Neural crest cell (in vitro differentiated cells): ENCODE results near the gene GSTM2. TPM values are rescaled to one million over a fixed set of nuclear protein-coding genes. Genes with fewer than 3 reads are reported as not detected.
A peak's percentile ranks its signal among the peaks of the same experiment; 100 is the strongest.
"Not testable (repeated sequence)": the region's sequence is repeated elsewhere in the genome, so short reads cannot be mapped to it uniquely, and the experiment has no call there.

Experiments used
- DNase-seq: peaks from one replicate; pipeline ENCODE4 v3.0.0; 2021; ENCODE audit warnings: low read depth, mixed read lengths, low spot score
- H3K27ac Mint-ChIP-seq: one replicate; pipeline ENCODE4 v1.8.0; 2021; ENCODE audit warnings: mild to moderate bottlenecking, mixed read lengths; ENCODE audit not compliant: unreplicated experiment
- H3K27me3 Mint-ChIP-seq: 2 replicates; pipeline ENCODE4 v1.8.0; 2021; ENCODE audit warnings: low read depth, mild to moderate bottlenecking, mixed read lengths
- H3K36me3 Mint-ChIP-seq: 2 replicates; pipeline ENCODE4 v1.8.0; 2021; ENCODE audit warnings: low read depth, mild to moderate bottlenecking, mixed read lengths
- H3K4me1 Mint-ChIP-seq: 2 replicates; pipeline ENCODE4 v1.8.0; 2021; ENCODE audit warnings: mixed read lengths
- H3K4me3 Mint-ChIP-seq: one replicate; pipeline ENCODE4 v1.8.0; 2021; ENCODE audit warnings: mild to moderate bottlenecking, mixed read lengths
- H3K9me3 Mint-ChIP-seq: 2 replicates; pipeline ENCODE4 v1.8.0; 2021; ENCODE audit warnings: mixed read lengths
- total RNA-seq: library from RNA; stranded (reverse); gene quantifications from 2 replicates; pipeline ENCODE4 v1.2.1, GENCODE V29; 2021
- TF ChIP-seq, protein P1 (sequence below): fragments of 200-600 bp; sonication (generic); conservative IDR thresholded peaks from 2 replicates; pipeline ENCODE4 v1.5.0; 2021; ENCODE audit warnings: antibody characterized with exemption, mild to moderate bottlenecking

The GSTM2 gene
- total RNA-seq, 1 donor from 2014 or later = 43.7 TPM

GRCh38 chr1:109661391-109661790, 6.5 kb upstream of the GSTM2 start:
- no peaks in the 10 kb centered on the region for H3K36me3 Mint-ChIP-seq
- no peak overlapping the region for H3K27ac Mint-ChIP-seq
- no peak for DNase-seq
- no peaks in the 10 kb centered on the region for H3K27me3 Mint-ChIP-seq
- H3K4me3 Mint-ChIP-seq = no peak overlapping the region
- H3K9me3 Mint-ChIP-seq = no peaks in the 10 kb centered on the region
- peaks cover 21% of the 10 kb centered on the region for H3K4me1 Mint-ChIP-seq
- TF ChIP-seq, protein P1, sequence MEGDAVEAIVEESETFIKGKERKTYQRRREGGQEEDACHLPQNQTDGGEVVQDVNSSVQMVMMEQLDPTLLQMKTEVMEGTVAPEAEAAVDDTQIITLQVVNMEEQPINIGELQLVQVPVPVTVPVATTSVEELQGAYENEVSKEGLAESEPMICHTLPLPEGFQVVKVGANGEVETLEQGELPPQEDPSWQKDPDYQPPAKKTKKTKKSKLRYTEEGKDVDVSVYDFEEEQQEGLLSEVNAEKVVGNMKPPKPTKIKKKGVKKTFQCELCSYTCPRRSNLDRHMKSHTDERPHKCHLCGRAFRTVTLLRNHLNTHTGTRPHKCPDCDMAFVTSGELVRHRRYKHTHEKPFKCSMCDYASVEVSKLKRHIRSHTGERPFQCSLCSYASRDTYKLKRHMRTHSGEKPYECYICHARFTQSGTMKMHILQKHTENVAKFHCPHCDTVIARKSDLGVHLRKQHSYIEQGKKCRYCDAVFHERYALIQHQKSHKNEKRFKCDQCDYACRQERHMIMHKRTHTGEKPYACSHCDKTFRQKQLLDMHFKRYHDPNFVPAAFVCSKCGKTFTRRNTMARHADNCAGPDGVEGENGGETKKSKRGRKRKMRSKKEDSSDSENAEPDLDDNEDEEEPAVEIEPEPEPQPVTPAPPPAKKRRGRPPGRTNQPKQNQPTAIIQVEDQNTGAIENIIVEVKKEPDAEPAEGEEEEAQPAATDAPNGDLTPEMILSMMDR = no peak

DNA sequence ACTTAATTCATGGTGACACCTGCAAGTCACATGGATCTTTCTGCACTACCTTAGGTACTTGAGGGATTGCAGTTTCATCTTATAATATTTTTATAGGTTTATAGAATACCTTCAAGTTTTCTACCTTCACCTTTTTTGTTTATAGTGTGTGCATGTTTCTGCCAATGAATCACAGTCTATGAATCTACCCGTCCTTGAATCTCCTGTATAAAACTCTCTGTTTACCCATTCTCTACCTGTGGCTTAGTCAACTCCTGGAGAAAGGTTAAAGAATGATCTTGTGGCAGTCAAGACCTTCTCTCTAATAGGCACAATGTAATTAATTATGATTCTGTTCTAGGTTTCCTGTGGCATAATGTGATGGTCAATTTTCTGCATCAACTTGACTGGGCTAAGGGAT, 3.2 kb upstream of the GSTM2 start:
- TF ChIP-seq, protein P1 = no peak
- no peak for DNase-seq
- Mint-ChIP-seq H3K27ac (no peak overlapping the region), H3K9me3 (no peaks in the 10 kb centered on the region), H3K27me3 (no peaks in the 10 kb centered on the region), H3K4me3 (no peak overlapping the region), H3K4me1 (peaks cover 10% of the 10 kb centered on the region), H3K36me3 (peaks cover 5% of the 10 kb centered on the region)

DNA sequence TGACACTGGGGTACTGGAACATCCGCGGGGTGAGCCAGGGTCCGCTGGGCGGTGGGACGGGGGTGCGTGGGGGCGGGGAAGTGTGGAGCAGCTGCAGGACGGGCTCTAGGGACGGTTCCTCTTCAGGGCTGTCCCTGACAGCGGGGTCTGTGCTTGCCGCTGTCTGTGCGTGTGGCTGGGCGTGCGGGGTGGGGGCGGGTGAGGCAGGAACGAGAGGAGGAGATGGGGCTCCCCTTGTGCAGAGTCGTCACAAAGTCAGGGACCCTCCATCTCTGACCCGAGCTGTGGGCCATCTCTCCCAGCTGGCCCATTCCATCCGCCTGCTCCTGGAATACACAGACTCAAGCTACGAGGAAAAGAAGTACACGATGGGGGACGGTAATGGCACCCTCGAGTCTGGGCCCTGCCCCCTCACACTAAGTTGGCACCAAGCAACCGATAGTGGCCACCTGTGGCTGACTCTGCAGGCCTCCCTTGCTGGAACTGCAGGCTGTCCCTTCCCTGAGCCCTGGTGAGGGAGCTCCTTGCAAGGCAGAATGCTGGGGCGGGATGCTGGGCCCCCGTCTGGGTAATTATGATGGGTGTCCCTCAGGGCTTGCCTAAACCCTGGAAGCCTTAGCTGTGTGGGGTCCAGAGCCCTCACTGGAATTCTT, 392 bp downstream of the GSTM2 start:
- Mint-ChIP-seq H3K36me3 (peaks cover 5% of the 10 kb centered on the region), H3K27ac (no peak overlapping the region), H3K4me3 (peak overlapping the region; percentile 86), H3K27me3 (no peaks in the 10 kb centered on the region), H3K4me1 (peaks cover 12% of the 10 kb centered on the region), H3K9me3 (no peaks in the 10 kb centered on the region)
- TF ChIP-seq, protein P1 = no peak
- DNase-seq = no peak

- peak overlapping the region; percentile 72 for H3K4me3 Mint-ChIP-seq
- peaks cover 5% of the 10 kb centered on the region for H3K36me3 Mint-ChIP-seq
- H3K4me1 Mint-ChIP-seq = peaks cover 12% of the 10 kb centered on the region
- H3K27ac Mint-ChIP-seq = peak overlapping the region; percentile 67
- H3K9me3 Mint-ChIP-seq = no peaks in the 10 kb centered on the region
- DNase-seq = no peak
- no peaks in the 10 kb centered on the region for H3K27me3 Mint-ChIP-seq
- TF ChIP-seq, protein P1 = no peak
Observed at GRCh38 chr1:109669246-109669948, 1.5 kb downstream of the GSTM2 start.

DNA sequence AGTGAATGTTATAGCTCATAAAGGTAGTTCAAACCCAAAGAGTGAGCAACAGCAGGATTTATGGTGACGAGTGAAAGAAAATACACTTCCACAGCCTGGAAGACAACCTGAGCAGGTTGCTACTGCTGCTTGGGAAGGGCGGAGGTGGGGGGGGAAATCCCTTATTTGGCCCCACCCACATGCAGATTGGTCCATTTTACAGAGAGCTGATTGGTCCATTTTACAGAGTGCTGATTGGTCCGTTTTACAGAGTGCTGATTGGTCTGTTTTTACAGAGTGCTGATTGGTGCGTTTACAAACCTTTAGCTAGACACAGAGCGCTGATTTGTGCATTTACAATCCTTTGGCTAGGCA, 2.1 kb downstream of the GSTM2 start:
- H3K36me3 Mint-ChIP-seq, H3K27me3 Mint-ChIP-seq, H3K9me3 Mint-ChIP-seq, DNase-seq: not testable (repeated sequence)
- peak overlapping the region; percentile 72 for H3K4me3 Mint-ChIP-seq
- H3K27ac Mint-ChIP-seq = peak overlapping the region; percentile 67
- H3K4me1 Mint-ChIP-seq = peaks cover 12% of the 10 kb centered on the region

- Mint-ChIP-seq H3K36me3 (peaks cover 5% of the 10 kb centered on the region), H3K27ac (no peak overlapping the region), H3K9me3 (no peaks in the 10 kb centered on the region), H3K27me3 (no peaks in the 10 kb centered on the region), H3K4me1 (peaks cover 12% of the 10 kb centered on the region), H3K4me3 (no peak overlapping the region)
- TF ChIP-seq, protein P1 = no peak
- DNase-seq = no peak
Observed at GRCh38 chr1:109671067-109671466, 3.2 kb downstream of the GSTM2 start.

- not testable (repeated sequence) for DNase-seq, H3K27me3 Mint-ChIP-seq, H3K27ac Mint-ChIP-seq, H3K4me3 Mint-ChIP-seq, H3K9me3 Mint-ChIP-seq, H3K4me1 Mint-ChIP-seq, H3K36me3 Mint-ChIP-seq
Observed at GRCh38 chr1:109673861-109674260, 6.0 kb downstream of the GSTM2 start.

DNA sequence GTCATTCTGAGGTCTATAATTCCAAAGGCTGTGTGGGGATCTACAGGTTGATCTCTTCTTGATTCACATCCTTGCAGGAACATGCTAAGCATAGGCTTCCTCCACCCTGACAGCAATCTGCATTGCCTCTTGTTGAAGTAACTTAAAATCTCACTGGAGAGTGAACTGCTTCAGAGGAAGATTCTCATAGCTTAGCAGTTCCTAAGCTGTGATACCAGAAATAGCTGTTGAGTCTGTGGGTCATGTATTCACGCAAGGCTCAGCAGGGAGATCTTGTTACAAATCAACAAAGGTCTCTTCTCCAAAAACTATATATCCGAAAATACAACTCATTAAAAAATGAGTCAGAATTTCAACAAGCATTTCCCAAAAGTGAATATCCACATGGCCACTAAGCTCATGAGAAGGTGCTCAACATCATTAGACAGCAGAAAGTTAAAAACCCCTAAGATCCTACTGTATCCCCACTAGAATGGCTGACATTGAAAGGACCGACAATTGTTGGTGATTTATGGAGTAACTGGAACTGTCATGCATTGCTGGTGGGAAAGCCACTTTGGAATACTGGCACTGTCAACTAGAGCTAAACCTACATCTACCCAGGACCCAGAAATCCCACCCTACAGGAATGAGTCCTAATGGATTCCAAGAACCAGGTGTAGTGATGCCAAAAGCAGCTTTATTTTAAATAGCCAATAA, 9.0 kb downstream of the GSTM2 start:
- not testable (repeated sequence) for DNase-seq, H3K4me3 Mint-ChIP-seq, H3K27me3 Mint-ChIP-seq, H3K36me3 Mint-ChIP-seq, H3K9me3 Mint-ChIP-seq, H3K4me1 Mint-ChIP-seq, H3K27ac Mint-ChIP-seq
